Panc1 (cell line): Measurements from ENCODE around the gene PARD6B.

ENCODE experiments used
- CTCF ChIP-seq: fragments of 450-650 bp; IDR thresholded peaks from 2 replicates; pipeline ENCODE4 v1.5.1; 2017; ENCODE audit warnings: mild to moderate bottlenecking
- POLR2AphosphoS5 ChIP-seq: IDR thresholded peaks from 2 replicates; pipeline ENCODE4 v1.6.1; 2012; ENCODE audit warnings: mild to moderate bottlenecking, low read depth, low read length, moderate library complexity
- REST ChIP-seq, 2 experiments: IDR thresholded peaks; 2 replicates each; pipeline ENCODE4 v1.6.1; 2011 to 2012; ENCODE audit warnings: low read depth in 2 of 2, control low read depth in 1 of 2, low read length in 1 of 2, mild to moderate bottlenecking in 1 of 2, moderate library complexity in 1 of 2; ENCODE audit not compliant: insufficient read depth in 1 of 2
- SIN3A ChIP-seq: IDR thresholded peaks from 2 replicates; pipeline ENCODE4 v1.6.1; 2012; ENCODE audit warnings: low read depth, mild to moderate bottlenecking, low read length, moderate library complexity, borderline replicate concordance; ENCODE audit not compliant: insufficient read depth
- TCF7L2 ChIP-seq: IDR thresholded peaks from 2 replicates; pipeline ENCODE4 v1.6.1; 2011; ENCODE audit warnings: mild to moderate bottlenecking, low read depth, low read length, inconsistent platforms

GRCh38 chr20:50735813-50736212, 4.4 kb downstream of the PARD6B start:
- no peak for TF ChIP-seq CTCF
- no peak for TF ChIP-seq REST (IDR thresholded peaks at IDR 0.05; ENCODE audit: insufficient read depth in 1 of 2, low read depth in 2 of 2, low read length in 1 of 2)
- peak; percentile 47 for TF ChIP-seq POLR2AphosphoS5
- no peak for TF ChIP-seq SIN3A
- no peak; the same call in 1 of the 2 replicates for TF ChIP-seq TCF7L2
